Measurements from ENCODE around the gene NES.

Gene NES

GRCh38 chr1:156676820-156677615 lies at the start of gene NES:
TSS of gene NES (minus strand) at chr1:156677407. CDS start at chr1:156677264, 143 bp downstream.
- Mint-ChIP-seq H3K27me3 (peaks cover 100% of the 10 kb centered on the region), H3K27ac (no peak within 1 kb of the TSS), H3K4me3 (no peak within 1 kb of the TSS), H3K9me3 (no peaks in the 10 kb centered on the region), H3K36me3 (no peaks in the 10 kb centered on the region), H3K4me1 (peaks cover 9% of the 10 kb centered on the region)
- CTCF ChIA-PET, result interaction anchor here (0.5 to 7.9 kb wide), 14 partner anchors 9 to 179 kb away, joined by 3 to 125 read pairs (median 4); partner anchors contain the start of gene CRABP2
- no peak for DNase-seq

GRCh38 chr1:156726549-156727226 lies 49.5 kb upstream of the NES start:
- no peaks in the 10 kb centered on the region for H3K27me3 Mint-ChIP-seq
- DNase-seq, result peak; percentile 75

GRCh38 chr1:156725683-156726280 lies 48.6 kb upstream of the NES start:
- peaks cover 31% of the 10 kb centered on the region for H3K4me1 Mint-ChIP-seq
- DNase-seq, result peak; percentile 89
- H3K27me3 Mint-ChIP-seq, result no peaks in the 10 kb centered on the region
- CTCF ChIA-PET, result interaction anchor here (0.6 to 5.1 kb wide), 63 partner anchors 10 to 724 kb away, joined by 3 to 224 read pairs (median 8); partner anchors contain the start of genes CRABP2, GPATCH4, HAPLN2 and HDGF
- no peak overlapping the region for H3K4me3 Mint-ChIP-seq
- H3K36me3 Mint-ChIP-seq, result peaks cover 31% of the 10 kb centered on the region
- no peak overlapping the region for H3K27ac Mint-ChIP-seq
- no peaks in the 10 kb centered on the region for H3K9me3 Mint-ChIP-seq

More at GRCh38 chr1:156726549-156727226, 49.5 kb upstream of the NES start:
- Mint-ChIP-seq H3K9me3 (no peaks in the 10 kb centered on the region), H3K27ac (no peak overlapping the region), H3K4me3 (no peak overlapping the region), H3K36me3 (peaks cover 27% of the 10 kb centered on the region), H3K4me1 (peaks cover 35% of the 10 kb centered on the region)
- CTCF ChIA-PET, result interaction anchor here (0.6 to 5.1 kb wide), 60 partner anchors 10 to 724 kb away, joined by 3 to 224 read pairs (median 8); partner anchors contain the start of genes CRABP2, GPATCH4, HAPLN2 and HDGF

- CTCF ChIA-PET, result interaction anchor here (0.8 to 1.5 kb wide), 8 partner anchors 9 to 206 kb away, joined by 3 to 12 read pairs (median 3); partner anchors contain the start of genes INSRR and NTRK1
Observed at GRCh38 chr1:156721535-156721934, 44.3 kb upstream of the NES start.

GRCh38 chr1:156721131-156721530 lies 43.9 kb upstream of the NES start:
- Mint-ChIP-seq H3K27me3 (no peaks in the 10 kb centered on the region), H3K36me3 (peaks cover 36% of the 10 kb centered on the region), H3K27ac (no peak overlapping the region), H3K9me3 (no peaks in the 10 kb centered on the region), H3K4me3 (no peak overlapping the region), H3K4me1 (peaks cover 16% of the 10 kb centered on the region)
- DNase-seq, result no peak
- CTCF ChIA-PET, result interaction anchor here (0.8 to 1.5 kb wide), 8 partner anchors 9 to 206 kb away, joined by 3 to 12 read pairs (median 4); partner anchors contain the start of genes INSRR and NTRK1

More at GRCh38 chr1:156721535-156721934, 44.3 kb upstream of the NES start:
- Mint-ChIP-seq H3K4me1 (peaks cover 16% of the 10 kb centered on the region), H3K9me3 (no peaks in the 10 kb centered on the region), H3K27me3 (no peaks in the 10 kb centered on the region), H3K36me3 (peaks cover 34% of the 10 kb centered on the region), H3K4me3 (no peak overlapping the region), H3K27ac (peak overlapping the region; percentile 60)
- no peak for DNase-seq

GRCh38 chr1:156717351-156717750 lies 40.1 kb upstream of the NES start:
- Mint-ChIP-seq H3K27ac (no peak overlapping the region), H3K27me3 (no peaks in the 10 kb centered on the region), H3K36me3 (peaks cover 29% of the 10 kb centered on the region), H3K9me3 (no peaks in the 10 kb centered on the region), H3K4me1 (no peaks in the 10 kb centered on the region), H3K4me3 (no peak overlapping the region)
- DNase-seq, result no peak
- CTCF ChIA-PET, result interaction anchor here (4.6 to 6.0 kb wide), 2 partner anchors 9 to 28 kb away, joined by 28 to 34 read pairs; no protein-coding TSS in a partner anchor

- H3K27ac Mint-ChIP-seq, result peak overlapping the region; percentile 15
- no peaks in the 10 kb centered on the region for H3K4me1 Mint-ChIP-seq
- DNase-seq, result no peak
- no peaks in the 10 kb centered on the region for H3K9me3 Mint-ChIP-seq
- peaks cover 19% of the 10 kb centered on the region for H3K36me3 Mint-ChIP-seq
- no peaks in the 10 kb centered on the region for H3K27me3 Mint-ChIP-seq
- CTCF ChIA-PET, result interaction anchor here (1.0 to 6.0 kb wide), 6 partner anchors 9 to 57 kb away, joined by 3 to 34 read pairs (median 15); partner anchors contain the start of gene CRABP2
- H3K4me3 Mint-ChIP-seq, result no peak overlapping the region
Observed at GRCh38 chr1:156714830-156715229, 37.6 kb upstream of the NES start.

- peaks cover 19% of the 10 kb centered on the region for H3K36me3 Mint-ChIP-seq
- H3K4me3 Mint-ChIP-seq, result no peak overlapping the region
- DNase-seq, result no peak
- H3K27me3 Mint-ChIP-seq, result peaks cover 9% of the 10 kb centered on the region
- H3K4me1 Mint-ChIP-seq, result peaks cover 1% of the 10 kb centered on the region
- CTCF ChIA-PET, result interaction anchor here (1.8 to 6.0 kb wide), 3 partner anchors 9 to 23 kb away, joined by 4 to 28 read pairs (median 25); partner anchors contain the start of genes ISG20L2 and METTL25B
- H3K27ac Mint-ChIP-seq, result no peak overlapping the region
- no peaks in the 10 kb centered on the region for H3K9me3 Mint-ChIP-seq
Observed at GRCh38 chr1:156712626-156713025, 35.4 kb upstream of the NES start.

- H3K4me1 Mint-ChIP-seq, result peaks cover 14% of the 10 kb centered on the region
- no peaks in the 10 kb centered on the region for H3K9me3 Mint-ChIP-seq
- H3K27me3 Mint-ChIP-seq, result peaks cover 23% of the 10 kb centered on the region
- H3K27ac Mint-ChIP-seq, result no peak overlapping the region
- DNase-seq, result no peak
- peaks cover 12% of the 10 kb centered on the region for H3K36me3 Mint-ChIP-seq
- CTCF ChIA-PET, result interaction anchor here (0.8 to 6.0 kb wide), 11 partner anchors 9 to 103 kb away, joined by 3 to 28 read pairs (median 4); partner anchors contain the start of genes ISG20L2 and METTL25B
- no peak overlapping the region for H3K4me3 Mint-ChIP-seq
Observed at GRCh38 chr1:156711011-156711817, 34.0 kb upstream of the NES start.

GRCh38 chr1:156709757-156710489 lies 32.7 kb upstream of the NES start:
- DNase-seq, result no peak
- CTCF ChIA-PET, result interaction anchor here (0.9 to 3.3 kb wide), 4 partner anchors 17 to 101 kb away, joined by 3 to 25 read pairs (median 3); partner anchors contain the start of genes ISG20L2 and METTL25B
- Mint-ChIP-seq H3K27me3 (peaks cover 36% of the 10 kb centered on the region), H3K27ac (no peak overlapping the region), H3K9me3 (no peaks in the 10 kb centered on the region), H3K36me3 (peaks cover 2% of the 10 kb centered on the region), H3K4me1 (peaks cover 24% of the 10 kb centered on the region), H3K4me3 (no peak overlapping the region)

GRCh38 chr1:156709031-156709430 lies 31.8 kb upstream of the NES start:
- Mint-ChIP-seq H3K4me3 (no peak overlapping the region), H3K27me3 (peaks cover 45% of the 10 kb centered on the region), H3K27ac (no peak overlapping the region), H3K36me3 (no peaks in the 10 kb centered on the region), H3K4me1 (peaks cover 24% of the 10 kb centered on the region), H3K9me3 (no peaks in the 10 kb centered on the region)
- DNase-seq, result no peak
- CTCF ChIA-PET, result interaction anchor here (1.1 to 12.1 kb wide), 3 partner anchors 16 to 49 kb away, joined by 3 to 237 read pairs (median 6); no protein-coding TSS in a partner anchor

GRCh38 chr1:156708218-156708661 lies 31.0 kb upstream of the NES start:
- H3K27me3 Mint-ChIP-seq, result peaks cover 53% of the 10 kb centered on the region
- no peak for DNase-seq
- no peak overlapping the region for H3K27ac Mint-ChIP-seq
- H3K4me3 Mint-ChIP-seq, result no peak overlapping the region
- H3K9me3 Mint-ChIP-seq, result no peaks in the 10 kb centered on the region
- no peaks in the 10 kb centered on the region for H3K36me3 Mint-ChIP-seq
- peaks cover 24% of the 10 kb centered on the region for H3K4me1 Mint-ChIP-seq
- CTCF ChIA-PET, result interaction anchor here (1.1 to 12.1 kb wide), 4 partner anchors 17 to 152 kb away, joined by 3 to 237 read pairs (median 8); partner anchors contain the start of genes INSRR and NTRK1
